GM19240 (cell line): Measurements from ENCODE around the gene CNTNAP3B.
"Not testable (repeated sequence)": the region's sequence is repeated elsewhere in the genome, so short reads cannot be mapped to it uniquely, and the experiment has no call there.

Experiments used
- DNase-seq: peaks from one replicate; pipeline ENCODE4 v3.0.0; 2011; ENCODE audit warnings: low spot score; ENCODE audit not compliant: insufficient read length

Gene CNTNAP3B

GRCh38 chr9:42129073-42129729 lies at the start of gene CNTNAP3B:
CNTNAP3B (minus strand) TSS chr9:42129426; CDS start chr9:42129094, 332 bp downstream.
- DNase-seq = not testable (repeated sequence)

GRCh38 chr9:42160299-42160698 lies 31.1 kb upstream of the CNTNAP3B start:
- DNase-seq = not testable (repeated sequence)

DNA sequence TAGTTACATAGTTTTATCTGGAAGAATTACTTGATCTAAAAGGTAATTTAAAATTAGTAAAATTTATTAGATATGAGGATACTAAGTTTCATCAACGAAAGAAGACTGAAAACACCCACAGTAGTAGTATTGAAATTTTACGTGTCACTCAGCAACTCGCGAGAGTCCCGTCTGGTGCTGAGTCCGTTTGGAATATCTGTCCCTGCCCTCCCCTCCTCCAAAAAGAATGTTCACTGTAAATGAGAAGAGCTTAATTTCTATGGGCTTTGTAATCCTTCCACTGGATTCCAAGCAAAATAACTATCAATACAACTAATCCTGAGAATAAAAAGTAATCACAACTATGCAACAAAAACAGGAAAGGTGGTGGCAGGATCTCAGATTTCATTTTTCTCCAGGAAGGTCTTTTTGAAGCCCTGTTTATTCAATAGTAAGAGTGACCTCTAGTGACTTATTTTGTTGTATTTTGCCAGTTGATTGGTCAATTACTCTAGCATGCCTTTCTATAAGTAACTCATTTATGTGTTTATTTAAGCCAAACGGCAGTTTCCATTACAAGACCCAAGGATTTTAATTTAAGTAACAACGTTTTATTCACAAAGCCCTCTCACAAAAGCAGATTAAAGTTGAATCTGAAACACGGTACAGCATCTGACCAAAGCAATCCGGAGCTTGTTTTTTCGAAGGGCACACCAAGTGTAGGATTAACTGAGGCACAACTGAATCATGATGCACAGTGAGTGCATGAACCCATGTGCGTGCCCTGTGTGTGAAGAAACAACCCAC lies 2.0 kb downstream of the CNTNAP3B start:
- DNase-seq = not testable (repeated sequence)

- not testable (repeated sequence) for DNase-seq
Observed at GRCh38 chr9:42121007-42121406, 8.2 kb downstream of the CNTNAP3B start.

GRCh38 chr9:42095929-42096328 lies 33.3 kb downstream of the CNTNAP3B start:
- DNase-seq = not testable (repeated sequence)

GRCh38 chr9:42084559-42084952 lies 44.7 kb downstream of the CNTNAP3B start:
- not testable (repeated sequence) for DNase-seq

DNA sequence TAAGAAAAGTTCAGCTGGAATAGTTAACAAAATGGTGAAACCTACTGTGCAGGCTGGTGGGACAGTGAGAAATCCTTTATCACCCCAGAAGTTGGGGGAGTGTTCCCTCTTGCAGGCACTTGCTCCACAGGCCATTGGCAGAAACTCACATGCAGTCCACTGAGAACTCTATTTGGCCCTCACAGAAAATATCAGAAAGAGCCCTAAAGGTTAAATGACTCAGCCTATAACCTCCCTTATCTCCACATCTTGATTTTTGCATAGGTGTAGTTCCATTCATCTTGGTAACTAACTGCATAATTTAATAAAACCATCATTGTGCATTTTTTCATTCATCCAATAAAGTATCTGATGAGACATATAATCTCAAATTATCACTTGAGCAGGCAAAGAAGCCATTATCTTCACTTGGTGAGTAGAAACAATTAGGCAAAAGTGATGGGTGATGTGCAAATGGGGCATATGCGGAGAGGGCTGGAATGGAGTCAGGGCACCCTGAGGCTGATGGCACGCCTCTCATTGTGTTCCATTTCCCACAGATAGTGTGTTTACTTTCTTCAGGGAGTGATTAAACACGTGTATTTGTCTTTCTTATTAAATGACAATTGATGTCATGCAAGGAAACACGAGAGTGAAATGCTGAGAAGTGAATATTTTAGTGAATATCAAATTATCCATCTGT lies 45.2 kb downstream of the CNTNAP3B start:
- DNase-seq = not testable (repeated sequence)

GRCh38 chr9:42080376-42080775 lies 48.9 kb downstream of the CNTNAP3B start:
- not testable (repeated sequence) for DNase-seq

DNA sequence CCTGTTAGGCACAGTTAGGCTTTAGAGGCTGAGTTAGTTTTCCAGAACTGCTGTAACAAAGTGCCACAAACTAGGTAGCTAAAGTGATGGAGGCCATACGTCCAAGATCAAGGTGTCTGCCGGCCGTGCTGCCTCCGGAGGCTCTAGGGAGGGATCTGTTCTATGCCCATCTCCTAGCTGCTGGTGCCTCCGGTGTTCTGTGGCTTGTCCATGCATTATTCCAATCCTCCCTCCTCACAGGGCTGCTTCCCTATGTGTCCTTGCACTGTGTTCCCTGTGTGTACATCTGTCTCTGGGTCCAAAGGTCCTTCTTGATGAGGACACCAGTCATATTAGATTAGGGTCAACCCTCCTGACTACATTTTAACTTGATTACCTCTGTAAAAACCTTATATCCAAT lies 54.4 kb downstream of the CNTNAP3B start:
- DNase-seq = not testable (repeated sequence)

DNA sequence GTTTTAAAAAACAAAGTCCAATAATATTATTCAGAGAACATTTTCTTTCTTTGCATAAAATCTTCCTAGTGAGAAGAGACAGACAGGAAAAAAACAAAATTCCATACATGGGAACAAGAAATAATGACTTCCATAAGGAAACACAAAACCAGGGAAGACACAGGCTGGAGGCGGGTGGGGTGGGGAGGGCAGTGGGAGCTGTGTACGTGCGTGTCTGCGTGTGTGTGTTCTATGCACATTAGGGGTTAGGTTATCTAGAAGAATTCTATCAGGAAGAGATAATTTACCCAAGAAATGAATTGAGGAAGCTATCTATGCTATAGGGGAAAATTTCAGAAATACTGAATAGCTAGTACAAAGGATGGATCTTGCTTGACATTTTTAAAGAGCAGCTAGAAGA lies 58.2 kb downstream of the CNTNAP3B start:
- DNase-seq = not testable (repeated sequence)

DNA sequence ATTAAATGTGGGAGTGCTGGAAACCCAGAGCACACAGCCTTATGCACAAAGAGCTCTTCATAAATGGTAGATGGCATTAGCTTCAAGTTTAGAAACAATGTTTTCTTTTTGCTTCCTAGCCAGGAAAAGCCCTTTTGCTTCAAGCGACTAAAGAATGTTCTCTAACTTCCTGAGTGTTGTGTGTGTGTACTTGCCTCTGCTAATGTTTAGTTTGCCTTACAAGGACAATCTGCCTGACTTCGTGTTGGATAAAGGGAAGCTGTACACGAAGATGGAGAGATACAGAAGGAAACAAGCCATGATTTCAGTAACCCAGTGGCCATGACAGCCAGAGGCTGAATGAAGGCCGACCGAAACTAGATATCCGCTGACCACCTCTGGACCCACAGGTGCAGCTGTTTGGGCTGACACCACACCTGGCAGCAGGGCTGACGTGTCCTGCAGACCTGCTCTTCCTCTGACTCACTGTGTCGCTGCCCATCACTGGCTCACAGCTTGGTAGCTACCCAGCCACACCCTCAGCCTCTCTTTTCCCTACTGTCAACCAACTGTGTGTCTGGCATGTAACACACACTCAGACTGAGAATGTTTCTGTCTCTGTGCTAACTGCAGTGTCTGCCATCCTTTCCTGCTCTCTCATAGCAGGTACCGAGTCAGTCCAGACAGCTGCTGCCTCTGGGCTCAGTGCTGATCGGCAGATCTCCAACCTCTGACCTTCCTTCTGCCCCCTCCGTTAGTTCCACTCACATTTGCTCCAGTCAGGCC lies 59.0 kb downstream of the CNTNAP3B start:
- DNase-seq = not testable (repeated sequence)

- DNase-seq = not testable (repeated sequence)
Observed at GRCh38 chr9:42053874-42054273, 75.4 kb downstream of the CNTNAP3B start.

- DNase-seq = not testable (repeated sequence)
Observed at GRCh38 chr9:42050701-42051100, 78.5 kb downstream of the CNTNAP3B start.

- DNase-seq = not testable (repeated sequence)
Observed at GRCh38 chr9:42044422-42045010, 84.7 kb downstream of the CNTNAP3B start.

GRCh38 chr9:42033541-42033940 lies 95.7 kb downstream of the CNTNAP3B start:
- DNase-seq = not testable (repeated sequence)

GRCh38 chr9:42020639-42021038 lies 108.6 kb downstream of the CNTNAP3B start:
- not testable (repeated sequence) for DNase-seq

GRCh38 chr9:42018220-42018922 lies 110.9 kb downstream of the CNTNAP3B start:
- not testable (repeated sequence) for DNase-seq

- not testable (repeated sequence) for DNase-seq
Observed at GRCh38 chr9:42014317-42014716, 114.9 kb downstream of the CNTNAP3B start.

GRCh38 chr9:41991607-41992006 lies 137.6 kb downstream of the CNTNAP3B start:
- DNase-seq = not testable (repeated sequence)

- DNase-seq = not testable (repeated sequence)
Observed at GRCh38 chr9:41980271-41980670, 149.0 kb downstream of the CNTNAP3B start.
